CD14-positive monocyte (primary cell): ENCODE measurements around the gene DENND4B. TPM values are rescaled to one million over a fixed set of nuclear protein-coding genes. Genes with fewer than 3 reads are reported as not detected.

Source experiments
- DNase-seq, 3 donors: peaks; one replicate each; pipeline ENCODE4 v3.0.0-alpha.2; 2011 to 2022
- H2AFZ ChIP-seq: 2 replicates; pipeline ENCODE4 v1.6.0; 2012; ENCODE audit warnings: mild to moderate bottlenecking, low read depth, low read length, inconsistent platforms; ENCODE audit not compliant: insufficient read depth, poor library complexity, severe bottlenecking
- H3K27ac ChIP-seq, 2 donors: 1 replicate in 1 of 2; 2 replicates in 1 of 2; pipeline ENCODE4 v1.5.1; 2012 to 2013; ENCODE audit warnings: low read length in 2 of 2, control low read depth in 1 of 2, inconsistent platforms in 1 of 2, low read depth in 1 of 2, mild to moderate bottlenecking in 1 of 2
- H3K27me3 ChIP-seq, 2 donors: one replicate each; pipeline versions ENCODE4 v1.6.0 to v1.6.1; 2011 to 2013; ENCODE audit warnings: low read length in 2 of 2; ENCODE audit not compliant: control insufficient read depth in 2 of 2, insufficient read depth in 2 of 2
- H3K36me3 ChIP-seq, 2 donors: replicated peaks in 1 of 2; 1 replicate in 1 of 2; 2 replicates in 1 of 2; pipeline versions ENCODE4 v1.5.1 to v1.6.1; 2012 to 2013; ENCODE audit warnings: low read length in 2 of 2, control low read depth in 1 of 2, inconsistent platforms in 1 of 2, mild to moderate bottlenecking in 1 of 2; ENCODE audit not compliant: insufficient read depth in 2 of 2, control insufficient read depth in 1 of 2
- H3K4me1 ChIP-seq, 2 donors: 1 replicate in 1 of 2; 2 replicates in 1 of 2; pipeline versions ENCODE4 v1.5.1 to v1.6.1; 2012 to 2013; ENCODE audit warnings: low read length in 2 of 2, control low read depth in 1 of 2, inconsistent platforms in 1 of 2, mild to moderate bottlenecking in 1 of 2, moderate library complexity in 1 of 2; ENCODE audit not compliant: insufficient read depth in 2 of 2, control insufficient read depth in 1 of 2
- H3K4me2 ChIP-seq: replicated peaks from 2 replicates; pipeline ENCODE3; 2012; ENCODE audit warnings: low read length, moderate library complexity, mild to moderate bottlenecking; ENCODE audit not compliant: poor library complexity, severe bottlenecking; ENCODE audit errors: extremely low read depth
- H3K4me3 ChIP-seq, 3 experiments: fragments of 200-600 bp in 1 of 3; sonication (generic) in 1 of 3; replicated peaks in 1 of 3; 1 replicate in 2 of 3; 2 replicates in 1 of 3; pipeline ENCODE4 v1.5.1; 2011 to 2013; ENCODE audit warnings: low read length in 3 of 3, mild to moderate bottlenecking in 3 of 3, control low read depth in 2 of 3, low read depth in 2 of 3, inconsistent platforms in 1 of 3, moderate library complexity in 1 of 3
- H3K79me2 ChIP-seq: 2 replicates; pipeline ENCODE4 v1.6.0; 2012; ENCODE audit warnings: mild to moderate bottlenecking, control low read depth, inconsistent platforms, low read length, moderate library complexity; ENCODE audit not compliant: insufficient read depth
- H3K9ac ChIP-seq: 2 replicates; pipeline ENCODE4 v1.6.0; 2017; ENCODE audit warnings: low read length, mild to moderate bottlenecking; ENCODE audit not compliant: insufficient read depth, poor library complexity, severe bottlenecking
- H3K9me3 ChIP-seq, 2 donors: replicated peaks in 1 of 2; 1 replicate in 1 of 2; 2 replicates in 1 of 2; pipeline versions ENCODE4 v1.5.1 to v1.6.1; 2012 to 2013; ENCODE audit warnings: low read length in 2 of 2, control low read depth in 1 of 2; ENCODE audit not compliant: control insufficient read depth in 1 of 2, insufficient read depth in 1 of 2
- H4K20me1 ChIP-seq: 2 replicates; pipeline ENCODE4 v1.6.0; 2012; ENCODE audit warnings: mild to moderate bottlenecking, low read length, control low read depth, moderate library complexity; ENCODE audit not compliant: insufficient read depth
- H3K27ac Mint-ChIP-seq, 7 donors: one replicate each; pipeline ENCODE4 v1.8.0; 2020; ENCODE audit warnings: mild to moderate bottlenecking in 7 of 7, mixed read lengths in 7 of 7, moderate library complexity in 6 of 7, inconsistent platforms in 2 of 7
- H3K27me3 Mint-ChIP-seq, 3 donors: one replicate each; pipeline ENCODE4 v1.8.0; 2021 to 2022; ENCODE audit warnings: low read depth in 3 of 3, mild to moderate bottlenecking in 3 of 3, mixed read lengths in 3 of 3, moderate library complexity in 3 of 3, inconsistent platforms in 1 of 3
- H3K36me3 Mint-ChIP-seq, 2 donors: one replicate each; pipeline ENCODE4 v1.8.0; 2020; ENCODE audit warnings: mixed read lengths in 2 of 2, inconsistent platforms in 1 of 2, mild to moderate bottlenecking in 1 of 2
- H3K4me1 Mint-ChIP-seq: one replicate; pipeline ENCODE4 v1.8.0; 2020; ENCODE audit warnings: mild to moderate bottlenecking, mixed read lengths
- H3K4me3 Mint-ChIP-seq, 2 donors: one replicate each; pipeline ENCODE4 v1.8.0; 2020; ENCODE audit warnings: mild to moderate bottlenecking in 2 of 2, mixed read lengths in 2 of 2, moderate library complexity in 1 of 2
- H3K9me3 Mint-ChIP-seq, 7 donors: one replicate each; pipeline ENCODE4 v1.8.0; 2020 to 2022; ENCODE audit warnings: mixed read lengths in 7 of 7, mild to moderate bottlenecking in 6 of 7, moderate library complexity in 6 of 7, inconsistent platforms in 2 of 7
- WGBS: methylation state at CpG from one replicate; pipeline ENCODE4 v1.1.5; 2013; ENCODE audit warnings: missing lambda C conversion rate; ENCODE audit not compliant: insufficient coverage; 5-methylcytosine and 5-hydroxymethylcytosine counted together
- intact Hi-C, 2 donors: fragments of 100-400 bp; cut with micrococcal nuclease; formaldehyde crosslinking; loops; one replicate each; pipeline versions ENCODE4 v1.15.0 to v1.15.1; 2023
- polyA plus RNA-seq, 3 donors: library from polyadenylated mRNA; depleted of rRNA in 1 of 3; unstranded in 2 of 3; stranded (reverse) in 1 of 3; fragments of 300-500 nt in 2 of 3; fragments of >200 nt in 1 of 3; fragmentation: Illumina TruSeq in 2 of 3; gene quantifications; 1 replicate in 2 of 3; 2 replicates in 1 of 3; pipeline ENCODE4 v1.2.3, GENCODE V29; 2012 to 2021
- TF ChIP-seq, protein P1 (sequence below): fragments of 200-600 bp; IDR thresholded peaks from one replicate; pipeline ENCODE4 v1.8.0; 2022; ENCODE audit warnings: antibody characterized with exemption, mild to moderate bottlenecking

Gene DENND4B
- polyA plus RNA-seq, 3 donors = 7.8 to 324 (median 10.9) TPM

DNA sequence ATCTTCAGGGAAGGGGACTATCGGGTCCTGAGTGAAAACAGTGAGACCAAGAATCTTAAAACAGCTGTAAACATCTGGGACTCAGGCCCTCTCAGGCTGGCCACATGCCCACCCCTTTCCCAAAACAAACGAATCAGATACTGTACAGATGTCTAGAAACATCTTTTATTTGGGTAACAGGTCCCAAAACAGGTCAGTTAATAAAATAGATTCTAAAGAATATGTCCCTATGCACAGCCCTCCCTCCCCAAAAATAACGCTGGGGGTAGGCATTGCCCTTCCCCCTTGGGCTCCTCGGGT is 12.4 kb upstream of the DENND4B start:
- H2AFZ ChIP-seq = no peak overlapping the region
- H3K27ac ChIP-seq = peak overlapping the region; percentile 7 to 87
- DNase-seq = no peak
- Mint-ChIP-seq H3K9me3 (peaks cover 0 to 4% (median 0%) of the 10 kb centered on the region in 7 donors), H3K27ac (peak overlapping the region; percentile 92 to 98 (median 94)), H3K27me3 (peaks cover 0 to 1% (median 0%) of the 10 kb centered on the region in 3 donors), H3K4me1 (peaks cover 61% of the 10 kb centered on the region), H3K4me3 (peak overlapping the region; percentile 98), H3K36me3 (peaks cover 27 to 44% of the 10 kb centered on the region in 2 donors)
- H3K36me3 ChIP-seq = peaks cover 21 to 40% of the 10 kb centered on the region in 2 donors
- WGBS = no CpG with 5 or more reads among the region's 4 CpGs
- peak overlapping the region; percentile 98 for H3K4me2 ChIP-seq
- peaks cover 84% of the 10 kb centered on the region for H3K79me2 ChIP-seq
- peak overlapping the region in 1 of 3 experiments; percentile 97 for H3K4me3 ChIP-seq
- TF ChIP-seq, protein P1, sequence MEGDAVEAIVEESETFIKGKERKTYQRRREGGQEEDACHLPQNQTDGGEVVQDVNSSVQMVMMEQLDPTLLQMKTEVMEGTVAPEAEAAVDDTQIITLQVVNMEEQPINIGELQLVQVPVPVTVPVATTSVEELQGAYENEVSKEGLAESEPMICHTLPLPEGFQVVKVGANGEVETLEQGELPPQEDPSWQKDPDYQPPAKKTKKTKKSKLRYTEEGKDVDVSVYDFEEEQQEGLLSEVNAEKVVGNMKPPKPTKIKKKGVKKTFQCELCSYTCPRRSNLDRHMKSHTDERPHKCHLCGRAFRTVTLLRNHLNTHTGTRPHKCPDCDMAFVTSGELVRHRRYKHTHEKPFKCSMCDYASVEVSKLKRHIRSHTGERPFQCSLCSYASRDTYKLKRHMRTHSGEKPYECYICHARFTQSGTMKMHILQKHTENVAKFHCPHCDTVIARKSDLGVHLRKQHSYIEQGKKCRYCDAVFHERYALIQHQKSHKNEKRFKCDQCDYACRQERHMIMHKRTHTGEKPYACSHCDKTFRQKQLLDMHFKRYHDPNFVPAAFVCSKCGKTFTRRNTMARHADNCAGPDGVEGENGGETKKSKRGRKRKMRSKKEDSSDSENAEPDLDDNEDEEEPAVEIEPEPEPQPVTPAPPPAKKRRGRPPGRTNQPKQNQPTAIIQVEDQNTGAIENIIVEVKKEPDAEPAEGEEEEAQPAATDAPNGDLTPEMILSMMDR = no peak
- H3K4me1 ChIP-seq = peaks cover 54 to 69% of the 10 kb centered on the region in 2 donors
- no peak overlapping the region for H3K9ac ChIP-seq
- intact Hi-C loops = loop anchor here in 1 of 2 donors (5.0 kb wide), 1 partner anchor 37 kb away; the partner anchor contains the start of gene GATAD2B
- H3K9me3 ChIP-seq = no peaks in the 10 kb centered on the region
- no peaks in the 10 kb centered on the region for H3K27me3 ChIP-seq
- peaks cover 55% of the 10 kb centered on the region for H4K20me1 ChIP-seq

DNA sequence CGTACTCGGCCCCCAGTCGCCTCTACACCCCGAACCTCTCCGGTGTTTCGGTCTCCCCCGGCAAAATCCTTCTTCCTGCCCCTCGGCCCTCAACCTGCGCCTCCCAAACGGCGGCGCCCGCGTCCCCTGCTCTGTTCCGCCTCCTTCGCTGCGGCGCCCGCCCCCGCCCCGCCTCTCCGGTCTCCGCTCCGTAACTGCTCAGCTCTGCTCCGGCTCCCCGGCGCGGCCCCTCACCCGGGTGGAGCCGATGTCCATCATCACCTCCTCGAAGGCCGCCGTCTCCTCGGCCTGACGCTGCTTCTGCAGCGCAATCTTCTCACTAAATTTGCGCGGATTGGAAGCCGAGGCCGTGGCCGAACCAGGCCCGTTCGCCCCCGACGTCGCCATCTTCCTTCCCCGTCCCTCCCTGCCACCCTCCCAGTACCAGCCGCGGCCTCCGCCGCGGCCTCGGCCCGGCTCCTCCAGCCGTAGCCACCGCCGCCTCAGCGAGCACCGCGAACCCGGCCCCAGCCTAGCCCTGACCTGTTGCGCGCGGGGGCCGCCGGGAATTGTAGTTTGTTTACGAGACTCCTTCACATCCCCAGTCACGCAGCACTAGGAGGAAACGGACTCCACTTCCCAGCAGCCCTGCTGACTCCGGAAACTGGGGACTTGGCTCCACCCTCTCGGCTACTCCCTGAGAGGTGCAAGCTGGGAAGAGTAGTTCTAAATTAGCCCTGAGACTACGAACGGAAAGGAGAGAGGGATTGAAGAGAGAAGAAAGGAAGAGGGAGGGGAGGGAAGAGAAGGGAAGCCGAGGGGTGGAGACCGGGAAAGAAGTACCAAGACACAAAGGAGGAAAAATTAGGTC is 11.8 kb upstream of the DENND4B start, which contains the start of gene CRTC2:
Gene CRTC2 (minus strand): TSS at position 502 of the 850 bp plus-strand sequence. CDS start 115 bp downstream, at position 387.
- peak within 1 kb of the TSS; percentile 57 to 87 for H3K27ac ChIP-seq
- H3K4me2 ChIP-seq = peak within 1 kb of the TSS; percentile 98
- TF ChIP-seq, protein P1 = no peak
- peaks cover 51 to 63% of the 10 kb centered on the region in 2 donors for H3K4me1 ChIP-seq
- peak within 1 kb of the TSS; percentile 84 to 97 (median 89) for H3K4me3 ChIP-seq
- H2AFZ ChIP-seq = peak within 1 kb of the TSS; percentile 68
- no peaks in the 10 kb centered on the region for H3K27me3 ChIP-seq
- Mint-ChIP-seq H3K36me3 (peaks cover 32 to 50% of the 10 kb centered on the region in 2 donors), H3K9me3 (peaks cover 0 to 4% (median 0%) of the 10 kb centered on the region in 7 donors), H3K4me1 (peaks cover 61% of the 10 kb centered on the region), H3K4me3 (peak within 1 kb of the TSS; percentile 98), H3K27ac (peak within 1 kb of the TSS; percentile 92 to 98 (median 94)), H3K27me3 (peaks cover 0 to 1% (median 0%) of the 10 kb centered on the region in 3 donors)
- peaks cover 27 to 46% of the 10 kb centered on the region in 2 donors for H3K36me3 ChIP-seq
- WGBS = under 1% methylated on average over 72 of the region's 75 CpGs
- DNase-seq = peak; percentile 94 to 96 (median 96)
- H3K79me2 ChIP-seq = peaks cover 84% of the 10 kb centered on the region
- peak within 1 kb of the TSS; percentile 76 for H3K9ac ChIP-seq
- no peaks in the 10 kb centered on the region for H3K9me3 ChIP-seq
- intact Hi-C loops = loop anchor here in 1 of 2 donors (5.0 kb wide), 1 partner anchor 36 kb away; the partner anchor contains the start of gene GATAD2B
- peaks cover 61% of the 10 kb centered on the region for H4K20me1 ChIP-seq
